Duodenal mucosa (tissue), 2 donors: Measurements from ENCODE around the gene TNFRSF25.
"Not testable (repeated sequence)": the region's sequence is repeated elsewhere in the genome, so short reads cannot be mapped to it uniquely, and the experiment has no call there.

Experiments
- H3K27ac ChIP-seq: one replicate; pipeline ENCODE4 v1.7.0; 2013; ENCODE audit warnings: low read depth, low read length
- H3K27me3 ChIP-seq, 2 donors: one replicate each; pipeline ENCODE4 v1.7.0; 2013; ENCODE audit warnings: low read length in 2 of 2, control low read depth in 1 of 2; ENCODE audit not compliant: insufficient read depth in 2 of 2, control insufficient read depth in 1 of 2
- H3K36me3 ChIP-seq, 2 donors: one replicate each; pipeline ENCODE4 v1.7.0; 2013; ENCODE audit warnings: low read length in 2 of 2, control low read depth in 1 of 2; ENCODE audit not compliant: insufficient read depth in 2 of 2, control insufficient read depth in 1 of 2
- H3K4me1 ChIP-seq, 2 donors: one replicate each; pipeline ENCODE4 v1.7.0; 2013; ENCODE audit warnings: low read length in 2 of 2, control low read depth in 1 of 2; ENCODE audit not compliant: insufficient read depth in 2 of 2, control insufficient read depth in 1 of 2
- H3K4me3 ChIP-seq, 2 donors: one replicate each; pipeline ENCODE4 v1.7.0; 2013; ENCODE audit warnings: low read length in 2 of 2, low read depth in 1 of 2
- H3K9ac ChIP-seq, 2 donors: one replicate each; pipeline ENCODE4 v1.7.0; 2013; ENCODE audit warnings: low read length in 2 of 2, low read depth in 1 of 2
- H3K9me3 ChIP-seq, 2 donors: one replicate each; pipeline ENCODE4 v1.7.0; 2013; ENCODE audit warnings: low read length in 2 of 2, control low read depth in 1 of 2; ENCODE audit not compliant: control insufficient read depth in 1 of 2

TNFRSF25 gene

DNA sequence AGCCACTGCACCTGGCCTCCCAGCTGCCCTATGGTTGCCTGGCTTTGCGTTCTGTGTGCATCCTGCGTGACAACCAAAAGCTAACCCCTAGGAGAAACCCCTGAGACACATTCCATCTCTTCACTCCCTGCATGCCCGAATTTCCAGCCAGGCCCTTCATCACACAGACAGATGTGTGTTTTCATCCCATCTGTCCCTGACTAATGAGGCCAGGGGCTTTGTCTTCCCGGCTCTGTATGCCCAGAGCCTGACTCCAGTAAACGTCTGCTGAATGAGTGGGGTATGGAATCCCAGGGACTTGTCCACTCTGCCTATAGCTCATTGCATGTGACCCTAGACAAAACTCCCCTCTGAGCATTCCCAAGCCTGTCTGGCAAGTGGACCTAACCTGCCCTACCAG lies 31.8 kb downstream of the TNFRSF25 start:
- no peak overlapping the region for H3K9ac ChIP-seq
- no peak overlapping the region for H3K4me3 ChIP-seq
- H3K27ac ChIP-seq: no peak overlapping the region
- H3K36me3 ChIP-seq: no peaks in the 10 kb centered on the region
- no peaks in the 10 kb centered on the region for H3K9me3 ChIP-seq
- H3K4me1 ChIP-seq: no peaks in the 10 kb centered on the region
- H3K27me3 ChIP-seq: no peaks in the 10 kb centered on the region

DNA sequence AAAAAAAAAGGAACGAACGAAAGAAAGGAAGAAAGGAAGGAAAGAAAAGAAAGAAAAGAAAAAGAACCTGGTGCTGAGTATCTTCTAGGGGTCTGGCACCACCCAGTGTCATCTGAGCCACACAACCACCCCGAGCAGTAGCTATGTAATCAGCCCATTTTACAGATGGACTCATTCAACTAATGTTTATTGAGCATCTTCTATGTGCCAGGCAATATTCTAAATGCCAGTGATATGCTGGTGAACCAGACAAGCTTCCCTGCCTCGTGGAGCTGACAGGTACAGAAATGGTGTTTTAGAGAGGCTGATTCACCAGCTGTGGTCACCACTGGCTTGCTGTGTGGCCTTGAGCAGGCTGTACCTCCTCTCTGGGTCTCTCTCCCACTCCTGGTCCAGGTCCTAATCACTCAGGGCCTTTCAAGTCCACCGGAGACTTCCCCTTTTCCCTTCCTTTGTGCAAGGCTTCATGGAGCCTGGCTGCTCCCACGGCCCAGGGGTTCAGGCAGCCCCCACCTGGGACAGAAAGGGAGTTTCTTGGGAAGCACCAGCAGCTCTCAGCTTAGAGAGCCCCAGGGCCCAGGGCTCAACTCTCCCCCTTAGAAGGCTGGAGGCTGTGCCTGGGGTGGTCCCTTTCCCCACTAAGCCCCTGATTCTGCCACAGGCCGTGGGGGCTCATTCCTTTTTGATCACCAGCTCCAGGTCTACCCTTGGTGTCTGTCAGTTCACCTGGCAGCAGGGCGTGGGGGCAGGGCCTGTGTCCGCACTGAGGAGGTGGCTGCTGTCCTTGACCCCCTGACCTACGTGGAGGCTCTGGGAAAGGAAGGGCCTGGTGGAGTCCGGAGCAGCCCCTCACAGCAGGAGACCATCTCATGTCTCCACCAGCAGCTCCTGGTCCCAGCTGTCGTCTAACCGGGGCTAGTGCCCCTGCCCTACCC lies 34.1 kb downstream of the TNFRSF25 start:
- H3K4me1 ChIP-seq: peaks cover 0 to 13% of the 10 kb centered on the region in 2 donors
- not testable (repeated sequence) for H3K9me3 ChIP-seq, H3K4me3 ChIP-seq, H3K27ac ChIP-seq, H3K9ac ChIP-seq, H3K27me3 ChIP-seq, H3K36me3 ChIP-seq

DNA sequence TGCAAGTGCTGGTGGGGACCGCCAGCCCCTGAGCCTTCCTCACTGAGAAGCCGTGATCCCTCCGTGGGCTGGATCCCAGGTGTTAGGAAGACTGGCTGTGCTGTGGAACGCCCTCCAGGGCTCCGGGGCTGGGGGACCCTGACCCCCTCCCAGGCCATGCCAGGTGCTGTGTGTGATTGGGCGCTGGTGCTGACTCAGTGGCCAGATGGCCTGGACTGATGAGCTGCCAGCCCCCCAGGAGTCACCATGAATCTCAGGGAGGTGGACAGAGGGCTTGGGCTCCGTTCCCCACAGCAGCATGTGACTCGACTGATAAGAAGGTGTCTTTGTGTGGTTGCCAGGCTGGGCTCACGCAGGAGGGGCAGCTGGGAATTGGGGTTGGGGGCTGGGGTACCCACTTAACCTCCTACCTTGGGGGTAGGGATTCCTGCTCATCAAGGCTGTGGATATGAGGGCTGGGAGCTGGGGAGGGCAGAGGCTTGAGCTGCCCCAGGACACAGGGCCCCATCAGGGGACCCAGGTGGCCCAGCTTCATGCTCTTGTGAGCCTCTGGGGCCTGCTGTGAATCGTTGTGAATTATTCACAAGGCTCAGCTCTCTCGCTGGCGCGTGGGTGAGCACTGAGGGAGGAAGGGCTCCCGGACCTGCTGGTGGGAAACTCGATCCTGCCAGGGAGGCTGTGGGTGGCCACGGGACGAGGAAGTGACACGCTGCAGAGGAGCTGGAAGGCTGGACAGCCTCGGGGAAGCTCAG lies 36.1 kb downstream of the TNFRSF25 start:
- H3K9me3 ChIP-seq, H3K9ac ChIP-seq, H3K4me3 ChIP-seq, H3K27ac ChIP-seq, H3K36me3 ChIP-seq: not testable (repeated sequence)
- Histone ChIP-seq H3K4me1 (peaks cover 5 to 18% of the 10 kb centered on the region in 2 donors), H3K27me3 (peaks cover 11 to 22% of the 10 kb centered on the region in 2 donors)

DNA sequence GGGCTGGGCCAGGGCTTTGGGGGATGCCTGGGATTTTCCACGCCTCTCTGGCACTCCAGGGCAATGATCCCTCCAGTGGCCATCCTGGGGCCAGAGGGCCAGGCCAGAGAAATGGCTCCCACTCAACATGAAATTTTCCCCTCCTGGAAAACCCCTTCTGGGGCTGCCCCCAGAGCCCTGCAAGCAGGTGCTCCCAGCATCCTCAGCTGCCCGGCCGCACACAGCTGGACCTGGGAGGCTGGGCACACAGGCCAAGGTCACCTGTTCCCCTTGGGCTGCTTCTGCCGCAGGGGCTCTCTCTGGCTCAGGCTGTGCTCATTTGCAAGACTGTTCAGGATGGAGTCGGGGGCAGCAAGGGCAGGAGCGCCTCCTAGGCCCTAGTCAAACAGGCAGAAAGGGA lies 37.5 kb downstream of the TNFRSF25 start:
- H3K4me3 ChIP-seq, H3K9ac ChIP-seq, H3K9me3 ChIP-seq, H3K36me3 ChIP-seq, H3K27ac ChIP-seq: not testable (repeated sequence)
- peaks cover 23 to 34% of the 10 kb centered on the region in 2 donors for H3K27me3 ChIP-seq
- peaks cover 11 to 28% of the 10 kb centered on the region in 2 donors for H3K4me1 ChIP-seq

DNA sequence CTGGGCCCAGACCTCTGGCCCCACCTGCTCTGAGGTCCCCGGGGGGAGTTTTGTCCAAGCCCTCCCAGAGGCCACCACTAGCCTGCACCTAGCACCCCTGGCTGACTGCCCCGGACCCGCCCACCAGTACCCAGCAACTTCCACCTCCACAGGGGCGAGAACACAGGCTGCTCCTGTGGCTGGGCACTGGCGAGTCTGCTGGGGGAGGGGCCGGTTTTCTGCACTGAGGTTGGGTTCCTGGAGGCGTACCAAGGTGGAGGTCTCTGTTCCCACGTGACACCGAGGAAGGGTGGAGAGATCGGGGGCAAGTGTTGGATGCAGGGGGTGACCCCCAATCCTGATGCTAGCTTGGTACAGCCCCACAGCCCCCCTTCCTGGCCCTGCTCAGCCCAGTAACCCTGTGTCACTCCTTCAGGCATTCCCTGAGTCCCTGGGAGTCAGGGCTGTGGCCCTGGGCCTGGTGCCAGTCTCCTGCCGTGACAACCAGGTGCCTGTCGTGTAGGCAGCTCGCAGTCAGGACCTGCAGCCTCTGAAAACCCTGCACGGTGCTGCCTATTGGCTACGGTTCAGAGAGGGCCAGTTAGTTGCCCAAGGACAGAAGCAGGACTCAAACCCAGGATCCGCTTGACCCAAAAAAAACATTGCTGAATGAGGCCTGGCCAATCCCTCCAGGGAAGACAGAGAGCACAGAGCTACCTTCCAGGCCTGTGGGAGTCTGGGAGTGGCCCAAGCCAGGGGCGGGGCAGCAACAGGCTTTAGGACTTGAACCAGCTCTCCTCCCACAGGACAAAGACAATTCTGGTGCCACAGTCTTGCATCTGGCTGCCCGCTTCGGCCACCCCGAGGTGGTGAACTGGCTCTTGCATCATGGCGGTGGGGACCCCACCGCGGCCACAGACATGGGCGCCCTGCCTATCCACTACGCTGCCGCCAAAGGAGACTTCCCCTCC lies 38.3 kb downstream of the TNFRSF25 start:
- no peak overlapping the region for H3K27ac ChIP-seq
- H3K27me3 ChIP-seq: peaks cover 30 to 38% of the 10 kb centered on the region in 2 donors
- H3K9ac ChIP-seq: no peak overlapping the region
- H3K9me3 ChIP-seq: no peaks in the 10 kb centered on the region
- H3K36me3 ChIP-seq: no peaks in the 10 kb centered on the region
- H3K4me1 ChIP-seq: peaks cover 11 to 33% of the 10 kb centered on the region in 2 donors
- H3K4me3 ChIP-seq: no peak overlapping the region

DNA sequence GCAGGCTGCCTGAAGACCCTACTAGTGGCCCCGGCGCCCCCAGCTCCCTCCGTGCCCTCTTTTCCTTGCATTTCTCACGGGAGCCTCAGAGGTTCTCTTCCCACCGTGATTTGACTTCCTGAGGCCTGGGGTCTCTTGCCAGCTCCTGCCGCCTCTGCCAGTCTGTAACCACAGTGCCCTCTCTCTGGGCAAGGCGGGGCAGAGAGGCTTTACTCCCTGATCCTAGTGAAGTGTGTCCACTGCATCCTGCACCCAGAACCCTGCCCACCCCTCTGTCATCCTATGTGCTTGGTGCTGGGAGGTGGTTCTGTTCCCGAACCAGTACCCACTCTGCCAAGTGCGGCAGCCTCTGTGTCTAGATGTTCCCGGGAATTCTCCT lies 39.0 kb downstream of the TNFRSF25 start:
- Histone ChIP-seq H3K4me3 (no peak overlapping the region), H3K9me3 (no peaks in the 10 kb centered on the region), H3K27ac (no peak overlapping the region), H3K27me3 (peaks cover 32 to 38% of the 10 kb centered on the region in 2 donors), H3K9ac (no peak overlapping the region), H3K4me1 (peaks cover 11 to 33% of the 10 kb centered on the region in 2 donors), H3K36me3 (no peaks in the 10 kb centered on the region)

DNA sequence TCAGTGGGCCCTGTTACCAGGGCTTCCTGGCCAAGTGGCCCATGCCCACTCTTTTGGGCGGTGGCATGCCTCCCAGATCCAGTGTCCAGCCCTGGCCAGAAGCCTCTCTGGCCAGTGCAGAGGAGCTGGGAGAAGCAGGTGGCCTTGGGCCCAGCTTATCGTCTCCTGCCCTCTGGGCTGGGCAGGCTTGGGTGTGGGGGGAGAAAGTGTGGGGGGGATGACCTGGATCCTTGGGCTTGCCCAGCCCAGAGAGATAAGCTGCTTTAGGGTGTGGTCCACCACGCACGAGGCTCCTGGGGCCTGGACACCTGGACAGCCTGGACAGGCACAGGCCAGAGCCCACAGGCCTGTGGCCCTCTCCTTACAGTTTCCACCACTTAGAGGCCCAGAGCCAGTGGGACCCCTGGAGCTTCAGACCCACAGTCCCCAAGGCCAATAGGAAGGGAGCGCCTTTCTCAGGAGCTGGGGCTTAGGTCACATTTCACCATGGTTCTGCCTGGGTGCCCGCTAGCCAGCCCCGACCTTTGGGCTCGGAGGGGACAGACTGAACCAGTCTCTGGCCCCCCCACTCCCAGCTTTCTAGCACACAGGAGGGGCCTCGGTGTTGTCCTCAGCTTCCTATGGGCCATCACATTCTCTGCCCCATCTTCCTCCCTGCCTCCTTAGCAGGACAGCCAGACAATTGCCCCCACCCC lies 39.5 kb downstream of the TNFRSF25 start:
- Histone ChIP-seq H3K27me3 (peaks cover 37 to 43% of the 10 kb centered on the region in 2 donors), H3K9ac (no peak overlapping the region)

DNA sequence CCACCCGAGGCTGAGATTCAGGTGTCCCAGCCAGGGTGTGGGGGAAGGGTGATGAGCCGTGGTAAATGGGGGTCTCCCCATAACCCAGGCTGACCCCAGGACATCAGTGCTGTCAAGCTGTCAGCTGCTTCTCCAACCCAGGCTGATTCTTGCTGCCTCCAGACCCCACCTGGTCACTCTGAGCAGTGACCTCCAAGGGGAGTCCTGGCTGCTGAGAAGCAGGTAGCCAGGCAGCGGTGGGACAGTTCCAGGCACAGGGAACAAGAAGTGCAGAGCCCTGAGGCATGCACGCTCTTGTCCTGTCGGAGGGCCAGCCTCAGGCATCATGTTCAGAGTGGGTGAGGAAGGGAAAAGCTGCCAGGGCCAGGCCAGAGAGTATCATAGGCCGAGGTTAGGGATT lies 40.3 kb downstream of the TNFRSF25 start:
- Histone ChIP-seq H3K9ac (no peak overlapping the region), H3K9me3 (no peaks in the 10 kb centered on the region), H3K4me1 (peaks cover 11 to 38% of the 10 kb centered on the region in 2 donors), H3K36me3 (no peaks in the 10 kb centered on the region), H3K27me3 (peaks cover 45 to 51% of the 10 kb centered on the region in 2 donors), H3K4me3 (no peak overlapping the region), H3K27ac (no peak overlapping the region)

More for the DNA sequence above, 39.5 kb downstream of the TNFRSF25 start:
- no peaks in the 10 kb centered on the region for H3K9me3 ChIP-seq
- H3K4me1 ChIP-seq: peaks cover 11 to 33% of the 10 kb centered on the region in 2 donors
- H3K36me3 ChIP-seq: no peaks in the 10 kb centered on the region
- no peak overlapping the region for H3K4me3 ChIP-seq
- no peak overlapping the region for H3K27ac ChIP-seq
